IPS-NIHi7 (cell line): ENCODE measurements around the gene TMEM256.

Experiments
- DNase-seq: peaks from one replicate; pipeline ENCODE4 v3.0.0; 2012; ENCODE audit warnings: mixed read lengths; ENCODE audit errors: extremely low spot score

TMEM256 gene

DNA sequence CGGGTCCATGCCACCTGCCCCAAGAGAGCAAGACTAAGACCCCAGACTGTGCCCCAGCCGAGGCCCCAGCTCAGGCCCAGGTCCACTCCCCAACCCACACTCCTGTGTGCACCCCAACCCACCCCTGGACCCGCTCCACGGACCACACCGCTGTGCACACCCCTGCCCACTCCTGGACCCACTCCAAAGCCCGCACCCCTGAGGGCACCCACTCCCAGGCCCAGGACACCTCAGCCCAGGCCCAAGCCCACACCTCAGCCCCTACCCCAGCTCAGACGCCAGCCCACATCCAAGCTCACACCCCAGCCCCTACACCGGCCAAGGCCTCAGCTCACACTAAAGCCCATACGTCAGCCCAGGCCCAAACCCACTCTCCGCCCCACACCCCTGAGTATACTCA lies 25.8 kb upstream of the TMEM256 start:
- DNase-seq: no peak

DNA sequence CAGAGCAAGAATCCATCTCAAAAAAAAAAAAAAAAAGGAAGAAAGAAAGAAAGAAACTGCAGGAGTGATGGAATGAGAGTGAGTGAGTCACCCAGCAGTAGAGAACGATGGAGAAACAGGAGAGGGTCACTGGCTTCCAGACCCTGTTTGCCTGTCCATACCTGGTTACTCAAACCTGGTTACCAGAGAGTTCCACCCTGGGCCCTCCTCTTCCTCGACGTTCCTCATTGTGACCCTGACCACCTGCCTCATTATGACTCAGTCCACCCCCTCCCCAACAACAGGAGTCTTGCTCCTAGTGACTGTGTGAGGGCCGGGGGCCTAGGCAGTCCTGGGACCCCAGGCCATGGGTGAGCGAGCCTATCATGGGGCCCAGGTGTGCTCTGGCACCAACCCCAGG lies 24.7 kb upstream of the TMEM256 start, which contains the start of gene SPEM3:
Gene SPEM3, plus strand, starts transcription at position 301 of the 400 bp plus-strand sequence. Its CDS starts 46 bp downstream, at position 347.
- DNase-seq: no peak

DNA sequence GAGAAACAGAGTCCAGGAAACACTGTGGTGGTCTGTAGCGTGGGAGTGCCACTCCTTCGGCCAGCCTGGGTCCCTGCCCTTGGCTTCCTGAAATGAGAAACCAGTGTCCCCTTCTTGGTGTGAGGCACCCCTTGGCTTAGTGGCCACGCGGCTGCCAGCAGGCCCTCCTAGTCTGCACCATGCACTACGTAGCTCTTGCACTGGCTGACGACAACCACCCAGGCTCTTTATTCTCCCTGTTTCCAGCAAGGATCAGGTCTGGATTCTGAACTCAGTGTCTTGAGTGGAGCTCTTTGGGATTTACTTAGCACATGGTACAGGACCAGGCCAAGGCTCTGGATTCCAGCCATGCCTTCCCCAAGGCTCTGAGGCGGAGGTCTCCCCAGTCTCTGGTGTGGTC lies 23.7 kb upstream of the TMEM256 start:
- DNase-seq: no peak

DNA sequence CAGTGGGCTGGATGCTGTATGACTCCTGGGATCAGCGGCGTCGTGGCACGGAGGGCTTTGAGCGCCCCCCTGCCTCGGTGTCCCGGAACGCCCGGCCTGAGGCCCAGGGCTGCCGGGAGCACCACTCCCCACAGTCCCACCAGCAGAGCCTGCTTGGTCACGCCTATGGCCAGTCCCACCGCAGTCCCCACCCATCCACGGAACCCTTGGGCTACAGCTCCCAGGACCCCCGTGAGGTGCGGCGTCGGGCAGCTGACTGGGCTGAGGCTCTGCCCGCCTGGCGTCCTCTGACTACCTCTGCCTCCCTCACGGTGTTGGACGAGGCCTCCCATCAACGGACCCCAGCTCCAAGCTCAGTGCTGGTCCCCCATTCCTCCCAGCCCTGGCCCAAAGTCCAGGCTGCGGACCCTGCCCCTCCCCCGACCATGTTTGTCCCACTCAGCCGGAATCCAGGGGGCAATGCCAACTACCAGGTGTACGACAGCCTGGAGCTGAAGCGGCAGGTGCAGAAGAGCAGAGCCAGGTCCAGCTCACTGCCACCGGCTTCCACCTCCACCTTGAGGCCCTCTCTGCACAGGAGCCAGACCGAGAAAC lies 23.1 kb upstream of the TMEM256 start:
- DNase-seq: no peak

DNA sequence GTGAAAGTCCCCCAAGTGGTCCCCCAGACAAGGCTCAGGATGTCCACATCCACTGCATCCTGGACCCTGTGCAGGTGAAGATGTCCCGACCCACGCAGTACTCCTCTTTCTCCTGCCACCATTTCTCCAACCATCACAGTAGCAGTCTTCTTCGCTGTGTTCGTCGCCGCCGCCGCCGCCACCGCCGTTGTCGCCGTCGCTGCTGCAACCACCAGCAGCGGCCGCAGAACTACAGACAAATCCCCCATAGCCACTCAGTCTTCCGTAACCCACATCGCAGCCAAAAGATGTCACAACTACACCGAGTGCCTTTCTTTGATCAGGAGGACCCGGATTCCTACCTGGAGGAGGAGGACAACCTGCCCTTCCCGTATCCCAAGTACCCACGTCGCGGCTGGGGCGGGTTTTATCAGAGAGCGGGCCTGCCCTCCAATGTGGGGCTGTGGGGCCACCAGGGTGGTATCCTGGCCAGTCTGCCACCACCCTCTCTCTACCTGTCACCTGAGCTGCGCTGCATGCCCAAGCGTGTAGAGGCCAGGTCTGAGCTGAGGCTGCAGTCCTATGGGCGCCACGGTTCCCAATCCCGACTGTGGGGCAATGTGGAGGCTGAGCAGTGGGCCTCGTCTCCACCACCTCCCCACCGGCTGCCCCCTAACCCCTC lies 22.4 kb upstream of the TMEM256 start:
- no peak for DNase-seq

DNA sequence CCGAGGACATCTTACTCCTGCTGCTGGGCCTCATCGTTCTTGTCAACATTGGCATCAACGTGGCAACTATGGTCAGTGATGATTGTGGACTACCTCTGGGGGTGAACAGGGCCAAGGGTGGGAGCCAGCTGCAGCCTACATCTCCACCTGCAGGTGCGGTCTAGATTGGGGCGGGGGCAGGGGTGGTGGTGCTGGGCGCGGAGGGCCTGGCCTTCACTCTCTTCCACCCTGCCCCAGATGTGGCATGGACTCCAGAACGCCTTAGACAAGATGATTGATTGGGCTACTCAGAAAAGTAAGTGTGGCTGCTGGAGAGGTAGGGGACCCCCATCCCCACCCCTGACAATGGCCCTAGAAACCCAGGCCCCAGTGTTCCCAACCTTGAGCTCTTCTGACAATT lies 21.9 kb upstream of the TMEM256 start:
- no peak for DNase-seq

DNA sequence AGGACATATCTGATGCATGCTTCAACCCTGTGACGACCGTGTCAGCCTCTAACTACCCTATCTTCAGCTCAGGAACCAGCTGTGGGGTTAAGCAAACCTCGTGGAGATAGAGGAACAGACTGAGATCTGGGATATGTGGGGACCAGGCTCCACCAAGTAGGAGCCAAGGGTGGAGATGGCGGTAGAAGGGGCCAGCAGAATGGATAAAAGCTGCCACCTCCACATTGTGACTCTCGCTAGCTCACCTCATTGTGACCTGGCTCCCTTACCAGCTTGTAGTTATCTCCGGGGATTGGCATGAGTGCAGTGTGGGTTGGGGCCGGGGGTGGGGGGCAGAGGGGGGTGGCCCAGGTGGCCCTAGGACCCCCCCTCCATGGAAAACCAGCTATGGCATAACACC lies 21.4 kb upstream of the TMEM256 start, which contains the start of gene SPEM2:
Gene SPEM2, plus strand, starts transcription at position 301 of the 400 bp plus-strand sequence. Its CDS starts 73 bp downstream, at position 374.
- DNase-seq: no peak

DNA sequence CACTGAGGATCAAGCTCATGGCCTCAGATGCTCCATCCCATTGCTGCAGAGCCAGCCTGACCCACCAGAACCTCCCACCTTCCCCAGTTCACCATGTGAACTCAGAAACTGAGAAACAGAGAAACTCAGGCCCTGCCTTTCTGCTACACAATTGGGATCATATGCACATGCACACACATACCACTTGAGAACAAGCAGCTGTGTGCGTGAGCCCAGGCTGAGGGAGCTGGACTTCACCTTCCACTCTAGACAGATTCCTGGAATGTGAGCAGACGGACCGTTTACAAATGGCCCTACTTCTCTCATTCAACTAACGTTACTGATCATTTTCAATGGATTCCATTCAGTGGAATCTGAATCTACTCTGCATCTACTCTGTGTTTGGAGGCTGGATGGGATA lies 19.8 kb upstream of the TMEM256 start:
- no peak for DNase-seq

DNA sequence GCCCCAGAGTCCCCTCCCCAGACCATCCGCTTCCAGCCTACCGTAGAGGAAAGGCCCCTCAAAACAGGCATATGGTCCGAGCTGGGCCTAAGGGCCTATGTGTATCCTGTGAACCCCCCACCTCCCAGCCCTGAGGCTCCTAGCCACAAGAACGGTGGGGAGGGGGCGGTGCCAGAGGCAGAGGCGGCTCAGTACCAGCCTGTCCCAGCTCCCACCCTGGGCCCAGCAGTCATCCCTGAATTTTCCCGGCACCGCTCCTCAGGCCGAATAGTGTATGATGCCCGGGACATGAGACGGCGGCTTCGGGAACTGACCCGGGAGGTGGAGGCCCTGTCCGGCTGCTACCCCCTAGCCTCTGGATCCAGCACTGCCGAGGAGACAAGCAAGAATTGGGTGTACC lies 17.3 kb upstream of the TMEM256 start:
- DNase-seq: no peak

DNA sequence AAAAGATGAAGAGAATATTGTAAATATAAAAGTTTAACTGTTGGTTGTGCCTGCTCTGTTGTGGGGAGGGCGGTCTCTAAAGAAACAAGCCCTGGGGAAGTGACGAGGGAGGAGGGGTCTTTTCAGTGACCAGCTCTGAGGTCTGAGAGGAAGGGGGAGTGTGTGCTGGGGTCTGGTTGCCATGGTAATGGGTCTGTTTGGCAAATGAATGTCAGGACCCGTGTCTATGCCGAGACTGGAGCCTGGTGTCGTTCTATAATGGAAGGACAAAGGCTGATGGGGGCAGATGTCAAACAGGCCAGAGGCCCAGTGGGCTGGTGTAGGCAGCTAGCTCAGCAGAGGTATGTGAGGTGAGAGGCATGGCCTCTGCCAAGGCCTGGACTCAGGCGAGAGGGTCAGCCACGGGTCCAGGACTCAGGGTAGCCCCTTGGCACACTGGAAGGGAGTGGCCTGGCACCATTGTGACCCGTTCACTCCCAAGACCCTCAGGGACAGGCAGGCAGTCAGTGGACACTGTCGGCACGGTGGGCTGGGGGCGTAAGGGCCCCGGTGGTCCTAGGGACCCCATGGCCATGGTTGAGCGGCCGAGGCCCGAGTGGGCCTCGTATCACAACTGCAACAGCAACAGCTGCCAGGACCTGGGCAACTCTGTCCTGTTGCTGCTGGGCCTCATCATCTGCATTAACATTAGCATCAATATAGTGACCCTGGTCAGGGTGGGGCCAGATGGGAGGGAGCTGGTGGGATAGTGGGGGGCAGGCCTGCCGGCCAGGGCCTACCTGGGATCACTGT lies 16.1 kb upstream of the TMEM256 start, which contains the start of gene SPEM1:
Gene SPEM1, plus strand, starts transcription at position 506 of the 792 bp plus-strand sequence. Its CDS starts 61 bp downstream, at position 567.
- DNase-seq: no peak

DNA sequence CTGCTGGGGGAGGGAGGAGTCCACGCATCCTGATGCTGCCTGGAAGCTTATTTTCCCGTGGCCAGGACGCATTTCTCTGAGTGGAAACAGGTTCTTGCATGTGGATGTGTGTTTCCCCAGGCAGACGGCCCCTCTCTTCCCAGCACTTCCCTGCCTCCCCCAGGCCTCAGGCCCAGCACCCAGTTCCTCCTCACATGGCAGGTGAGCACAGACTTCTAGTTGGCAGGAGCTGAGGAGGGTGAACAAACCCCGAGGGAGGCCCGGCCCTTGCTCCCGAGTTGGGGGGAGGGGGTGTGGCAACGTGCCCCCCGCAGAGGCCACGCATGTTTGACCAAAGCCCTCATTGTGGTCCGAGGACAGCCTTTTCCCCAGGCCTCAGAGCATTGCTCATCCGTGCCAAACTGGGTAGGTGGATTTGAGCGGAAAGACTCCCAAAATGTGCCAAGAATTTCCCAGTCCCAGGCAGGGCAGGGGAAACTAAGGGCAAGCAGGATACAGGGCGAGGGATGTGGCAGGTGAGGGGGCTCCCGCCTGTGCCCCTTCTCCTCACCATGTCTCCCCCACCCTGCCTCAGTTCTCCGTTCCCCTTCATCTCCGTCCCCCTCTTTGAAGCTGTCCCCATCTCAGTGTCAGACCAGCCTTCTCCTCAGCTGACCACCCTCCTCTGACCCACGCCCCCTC lies 14.7 kb upstream of the TMEM256 start:
- DNase-seq: no peak

DNA sequence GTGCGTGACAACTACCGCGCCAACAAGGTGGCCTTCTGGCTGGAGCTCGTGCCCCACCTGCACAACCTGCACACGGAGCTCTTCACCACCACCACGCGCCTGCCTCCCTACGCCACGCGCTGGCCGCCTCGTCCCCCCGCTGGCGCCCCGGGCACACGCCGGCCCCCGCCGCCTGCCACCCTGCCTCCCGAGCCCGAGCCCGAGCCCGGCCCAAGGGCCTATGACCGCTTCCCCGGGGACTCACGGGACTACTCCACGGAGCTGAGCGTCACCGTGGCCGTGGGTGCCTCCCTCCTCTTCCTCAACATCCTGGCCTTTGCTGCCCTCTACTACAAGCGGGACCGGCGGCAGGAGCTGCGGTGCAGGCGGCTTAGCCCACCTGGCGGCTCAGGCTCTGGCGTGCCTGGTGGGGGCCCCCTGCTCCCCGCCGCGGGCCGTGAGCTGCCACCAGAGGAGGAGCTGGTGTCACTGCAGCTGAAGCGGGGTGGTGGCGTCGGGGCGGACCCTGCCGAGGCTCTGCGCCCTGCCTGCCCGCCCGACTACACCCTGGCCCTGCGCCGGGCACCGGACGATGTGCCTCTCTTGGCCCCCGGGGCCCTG lies 13.3 kb upstream of the TMEM256 start:
- no peak for DNase-seq

DNA sequence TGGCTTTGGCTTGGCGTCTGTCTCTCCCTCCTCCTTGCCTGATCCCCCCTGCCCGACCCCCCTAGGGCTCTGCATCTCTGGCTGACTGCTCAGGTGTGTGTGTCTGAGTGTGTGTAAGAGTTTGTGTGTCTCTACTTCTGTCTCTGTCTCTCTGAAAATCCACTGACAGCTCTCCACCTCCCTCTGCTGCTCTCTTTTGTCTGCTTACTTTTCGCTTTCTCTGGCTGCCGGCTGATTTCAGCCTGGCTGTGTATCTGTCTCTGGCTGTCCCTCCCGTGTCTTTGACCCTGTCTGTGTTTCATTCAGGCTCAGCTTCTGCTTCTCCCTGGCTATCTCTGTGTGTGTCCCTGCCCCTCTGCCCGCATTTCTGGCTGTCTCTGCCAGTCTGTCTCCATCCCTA lies 12.4 kb upstream of the TMEM256 start:
- no peak for DNase-seq

DNA sequence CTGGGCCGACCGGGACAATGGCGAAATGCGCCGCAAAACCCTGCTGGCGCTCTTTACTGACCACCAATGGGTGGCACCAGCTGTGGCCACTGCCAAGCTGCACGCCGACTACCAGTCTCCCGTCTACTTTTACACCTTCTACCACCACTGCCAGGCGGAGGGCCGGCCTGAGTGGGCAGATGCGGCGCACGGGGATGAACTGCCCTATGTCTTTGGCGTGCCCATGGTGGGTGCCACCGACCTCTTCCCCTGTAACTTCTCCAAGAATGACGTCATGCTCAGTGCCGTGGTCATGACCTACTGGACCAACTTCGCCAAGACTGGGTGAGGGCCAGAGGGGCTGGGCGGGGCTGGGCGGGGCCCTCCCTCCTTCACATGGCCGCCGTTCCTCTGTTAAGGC lies 11.9 kb upstream of the TMEM256 start:
- DNase-seq: no peak

DNA sequence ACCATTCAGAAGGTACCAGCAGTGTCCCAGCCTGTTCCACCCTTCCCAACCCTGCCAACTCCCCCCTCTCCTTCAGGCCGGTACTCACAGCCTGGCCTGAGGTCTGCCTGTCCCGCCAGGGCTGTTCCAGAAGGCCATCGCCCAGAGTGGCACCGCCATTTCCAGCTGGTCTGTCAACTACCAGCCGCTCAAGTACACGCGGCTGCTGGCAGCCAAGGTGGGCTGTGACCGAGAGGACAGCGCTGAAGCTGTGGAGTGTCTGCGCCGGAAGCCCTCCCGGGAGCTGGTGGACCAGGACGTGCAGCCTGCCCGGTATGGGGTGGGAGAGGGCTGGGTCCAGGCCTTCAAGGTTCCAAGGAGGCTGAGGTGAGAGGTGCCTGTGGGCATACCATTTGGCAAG lies 10.9 kb upstream of the TMEM256 start:
- no peak for DNase-seq

DNA sequence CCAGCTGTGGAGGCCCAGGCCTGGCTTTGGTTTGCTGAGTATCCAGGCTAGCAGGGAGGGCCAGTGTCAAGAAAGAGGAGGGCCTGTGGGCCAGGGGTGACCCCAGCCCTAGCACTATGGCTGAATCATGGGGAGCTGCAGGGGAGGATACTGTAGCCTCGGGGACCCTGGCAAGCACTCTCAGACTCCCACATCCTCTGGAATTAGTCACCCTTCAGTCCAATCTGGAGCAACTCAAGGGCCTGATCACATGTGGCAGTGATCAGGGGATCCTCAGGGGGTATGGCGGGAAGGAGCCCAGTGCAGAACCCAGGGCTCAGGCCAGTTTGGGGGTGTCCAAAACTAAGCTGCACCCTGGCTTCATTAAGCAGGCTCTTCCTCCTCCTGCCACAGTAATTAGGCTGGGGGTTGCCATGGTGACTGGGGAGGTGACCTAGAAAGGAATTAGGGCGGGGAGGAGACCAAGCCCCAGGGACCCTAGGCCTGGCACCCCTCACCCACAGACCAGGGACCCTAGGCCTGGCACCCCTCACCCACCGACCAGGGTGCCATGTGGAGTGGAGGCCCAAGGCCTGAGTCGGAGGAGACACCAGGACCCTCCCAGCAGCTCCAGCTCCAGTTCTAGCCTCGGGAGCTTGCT lies 9.6 kb upstream of the TMEM256 start:
- no peak for DNase-seq

DNA sequence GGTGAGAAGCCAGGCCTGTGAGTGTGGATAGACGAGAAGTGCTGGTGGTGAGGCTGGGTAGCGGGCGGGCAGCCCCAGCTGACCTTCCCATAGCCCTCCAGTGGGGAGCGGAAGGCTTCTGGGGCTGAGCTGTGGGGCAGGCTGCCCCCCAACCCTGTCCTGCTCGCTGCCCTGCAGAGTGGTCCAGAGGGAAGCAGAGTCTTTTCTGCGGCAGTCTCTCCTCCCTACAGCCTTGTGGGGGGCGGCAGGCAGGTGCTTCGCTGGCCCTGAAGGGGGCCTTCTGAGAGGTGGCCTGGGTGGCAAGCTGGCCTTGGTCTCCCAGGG lies 7.5 kb upstream of the TMEM256 start:
- DNase-seq: no peak

DNA sequence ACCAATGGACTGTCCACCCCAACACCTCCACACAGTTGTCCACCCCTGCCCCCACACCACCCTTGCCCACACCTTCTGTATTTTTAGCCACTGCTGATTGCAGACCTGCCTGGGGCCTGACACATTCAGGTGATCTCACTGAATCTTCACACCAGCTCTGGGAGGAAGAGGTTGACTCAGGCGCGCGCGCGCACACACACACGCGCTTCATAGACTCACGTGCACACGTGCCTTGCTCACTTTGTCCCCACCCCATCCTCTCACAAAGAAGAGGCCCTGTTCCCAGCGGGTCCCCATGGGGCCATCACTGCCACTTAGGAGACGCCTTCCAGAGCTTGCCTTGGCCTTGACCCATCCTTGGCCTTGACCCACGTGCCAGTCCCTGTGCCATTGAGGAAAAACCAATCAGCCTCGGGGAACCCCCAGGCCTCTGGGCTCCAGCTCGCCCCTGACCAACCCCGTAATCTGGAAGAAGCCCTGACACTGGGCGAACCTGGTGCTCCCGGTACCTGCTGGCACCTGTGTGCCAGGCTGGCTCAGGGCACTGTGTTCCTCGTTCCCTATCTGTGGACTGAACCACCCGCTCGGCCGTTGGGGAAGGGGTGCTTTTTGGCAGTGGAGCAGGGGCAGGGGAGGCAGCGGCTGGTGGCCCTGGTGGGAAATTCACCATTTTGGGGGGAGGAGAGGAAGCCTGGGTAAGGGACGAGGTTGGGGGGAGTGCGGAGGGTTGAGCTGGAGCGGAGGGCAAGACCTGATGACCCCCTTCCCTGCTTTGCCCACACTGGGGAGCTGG lies 6.9 kb upstream of the TMEM256 start:
- DNase-seq: no peak

DNA sequence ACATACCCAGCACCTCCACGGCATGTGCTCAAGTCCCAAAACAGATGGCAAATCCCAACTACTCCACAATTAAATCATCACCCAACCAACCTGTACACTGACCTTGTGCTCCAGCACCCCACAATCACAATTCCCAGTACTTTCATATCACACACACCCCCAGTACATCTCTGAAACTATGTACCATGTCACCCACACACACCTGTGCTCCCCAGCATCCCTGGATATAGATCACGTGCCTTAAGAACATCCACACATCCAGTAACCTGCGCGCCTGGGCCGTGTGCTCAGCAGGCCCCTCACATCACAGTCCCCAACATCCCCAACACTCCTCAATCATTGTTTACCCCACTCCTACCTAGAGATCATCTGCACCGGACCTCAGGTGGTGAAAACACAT lies 5.8 kb upstream of the TMEM256 start:
- DNase-seq: no peak

DNA sequence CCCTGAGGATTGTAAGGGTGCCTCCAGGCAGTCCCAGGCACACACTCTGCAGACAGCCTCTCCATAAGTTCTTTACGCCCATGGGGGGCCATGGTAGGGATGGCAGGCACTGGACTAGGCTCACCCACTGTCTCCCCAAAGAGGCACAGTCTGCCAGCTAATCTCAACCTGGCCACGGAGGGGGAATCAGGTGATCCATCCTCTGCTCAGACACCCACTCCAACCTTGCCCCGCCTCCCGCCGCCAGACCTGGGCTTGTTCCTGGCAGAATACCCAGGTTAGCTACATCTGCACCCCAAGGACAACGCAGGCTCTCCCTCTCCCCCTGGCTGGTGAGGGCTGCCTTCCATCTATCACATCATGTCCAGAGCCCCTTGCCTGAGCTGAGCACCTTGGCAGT lies 5.0 kb upstream of the TMEM256 start:
- no peak for DNase-seq
